GM19372 (cell line): Measurements from ENCODE around the gene SSH2.
A peak's percentile ranks its signal among the peaks of the same experiment; 100 is the strongest.

Experiments
- ATAC-seq: cut with Tn5 transposase; IDR thresholded peaks from one replicate; pipeline ENCODE4 v1.9.1; 2021; ENCODE audit warnings: mild to moderate bottlenecking, low read depth, moderate library complexity; ENCODE audit not compliant: unreplicated experiment

Gene SSH2

DNA sequence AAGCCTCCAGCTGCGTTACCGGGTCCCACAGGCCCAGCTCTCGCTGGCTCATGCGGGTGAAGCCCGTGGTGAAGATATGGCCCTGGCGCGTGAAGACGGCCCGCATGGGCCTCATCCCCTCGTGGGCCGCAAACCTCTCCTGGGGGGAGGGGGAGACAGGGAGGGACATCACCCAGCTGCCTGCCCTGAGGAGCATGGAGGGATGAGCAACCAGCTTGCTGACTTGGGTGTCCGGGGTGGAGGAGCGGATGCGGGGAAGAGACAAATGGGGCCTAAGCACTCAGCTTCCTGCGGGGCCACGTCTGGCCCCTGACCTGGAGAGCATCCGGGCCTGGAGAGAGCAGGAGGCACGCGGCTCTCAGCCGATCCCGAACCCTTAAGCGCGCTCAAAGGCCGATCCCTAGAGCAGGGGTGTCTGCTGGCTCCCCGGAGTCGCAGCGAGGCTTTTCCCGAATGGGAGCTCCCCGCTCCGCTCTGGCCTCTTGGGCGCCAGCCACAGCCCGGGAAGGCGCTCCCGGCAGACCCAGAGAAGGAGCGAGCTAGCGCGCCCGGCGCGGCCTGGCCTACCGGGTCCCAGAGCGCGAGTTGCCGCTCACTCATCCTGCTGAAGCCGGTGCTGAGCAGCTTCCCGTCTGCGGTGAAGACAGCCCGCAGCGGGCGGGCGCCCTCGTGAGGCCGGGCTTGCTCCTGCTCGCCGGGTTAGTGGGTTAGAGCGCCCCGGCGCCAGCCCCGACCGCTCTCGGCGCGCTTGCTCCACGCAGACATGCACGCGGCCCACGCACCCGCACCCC, 312.4 kb downstream of the SSH2 start:
- no peak for ATAC-seq

DNA sequence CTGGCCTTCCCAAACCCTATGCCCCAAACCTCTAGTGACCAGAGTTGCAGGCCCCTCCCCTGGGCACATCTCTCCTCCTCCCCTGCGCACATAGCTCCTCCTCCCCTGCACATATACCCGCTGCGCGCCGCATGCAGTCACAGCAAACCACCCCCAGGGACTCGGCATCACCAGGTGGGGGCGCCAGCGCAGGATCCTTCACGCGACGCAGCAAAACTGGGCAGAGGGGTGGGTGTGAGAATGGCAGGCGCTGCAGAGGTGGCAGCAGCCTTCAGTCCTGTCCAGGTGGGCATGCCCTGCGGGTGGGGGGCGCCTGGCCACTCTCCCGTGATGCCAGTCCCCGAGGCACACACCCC, 312.9 kb downstream of the SSH2 start:
- no peak for ATAC-seq

DNA sequence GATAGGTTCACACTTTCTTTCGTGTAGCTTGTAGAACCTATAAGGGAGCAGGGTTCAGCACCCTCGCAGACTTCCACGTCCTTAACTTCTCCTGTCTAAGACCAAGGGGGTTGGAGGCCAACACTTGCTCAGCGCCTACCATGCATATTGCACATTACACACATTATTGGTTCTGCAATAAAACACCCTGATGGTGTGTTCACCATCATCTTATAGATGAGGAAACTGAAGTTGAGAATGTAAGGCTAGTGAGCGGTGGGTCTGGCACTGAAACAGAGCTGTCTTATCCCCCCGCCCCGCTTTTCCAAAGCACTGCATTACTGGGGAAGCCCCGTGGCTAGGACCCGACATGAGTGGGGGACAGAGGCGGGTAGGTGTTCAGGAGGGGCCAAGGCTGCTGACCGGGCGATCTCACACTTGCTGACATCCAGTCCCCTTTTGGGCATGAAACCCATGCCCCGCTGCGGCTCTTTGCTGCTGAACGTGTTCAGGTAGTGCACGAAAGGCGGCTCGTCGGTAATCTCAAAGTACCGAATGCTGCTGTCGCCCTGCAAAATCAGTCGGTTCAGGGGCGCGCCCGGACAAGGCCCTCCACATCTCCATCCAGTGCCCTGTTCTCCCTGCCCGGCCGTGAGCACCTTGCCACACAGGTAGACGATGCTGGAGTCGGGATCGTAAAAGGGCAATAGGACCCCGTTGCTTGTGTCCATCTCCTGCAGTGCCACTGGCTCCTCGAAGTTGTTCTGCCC, 313.6 kb downstream of the SSH2 start:
- ATAC-seq: no peak

DNA sequence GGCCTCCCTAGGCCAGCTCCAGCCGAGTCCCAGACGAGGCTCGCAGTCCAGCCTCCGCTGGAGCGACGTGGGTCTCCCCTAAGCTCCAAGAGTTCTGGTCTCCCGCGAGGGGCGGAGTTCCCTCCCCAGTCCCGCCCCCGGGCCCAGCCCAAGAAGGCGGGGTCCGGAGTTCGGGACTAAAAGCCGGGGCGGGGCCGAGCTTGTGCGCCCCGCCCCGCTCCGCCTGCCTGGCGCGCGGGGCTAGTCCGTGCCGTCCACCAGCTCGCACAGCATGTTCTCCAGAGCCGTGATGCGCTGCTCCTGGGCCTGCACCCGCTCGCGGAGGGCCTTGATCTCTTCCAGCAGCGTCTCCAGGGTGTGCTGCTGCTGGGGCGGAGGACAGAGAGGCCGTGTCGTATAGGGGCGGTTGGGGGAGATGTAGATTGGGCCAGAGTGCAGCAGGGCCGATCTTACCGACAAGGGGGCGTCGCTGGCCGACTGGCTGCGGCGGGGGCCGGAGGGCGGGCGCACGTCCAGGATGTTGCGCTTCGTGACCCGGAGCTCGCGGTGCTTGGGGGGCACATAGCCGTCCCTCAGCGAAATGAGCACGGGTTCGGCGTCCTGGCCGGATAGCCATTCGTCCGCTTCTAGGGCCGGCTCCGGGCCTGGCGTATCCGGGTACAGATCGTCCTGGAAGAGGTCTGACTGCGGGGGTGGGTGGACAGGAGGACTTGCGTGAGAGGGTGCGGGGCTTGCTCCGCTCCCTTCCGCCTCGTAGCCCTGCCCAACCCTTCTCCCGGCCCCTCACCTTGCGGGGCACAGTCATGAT, 314.3 kb downstream of the SSH2 start:
- ATAC-seq: peak; percentile 54

DNA sequence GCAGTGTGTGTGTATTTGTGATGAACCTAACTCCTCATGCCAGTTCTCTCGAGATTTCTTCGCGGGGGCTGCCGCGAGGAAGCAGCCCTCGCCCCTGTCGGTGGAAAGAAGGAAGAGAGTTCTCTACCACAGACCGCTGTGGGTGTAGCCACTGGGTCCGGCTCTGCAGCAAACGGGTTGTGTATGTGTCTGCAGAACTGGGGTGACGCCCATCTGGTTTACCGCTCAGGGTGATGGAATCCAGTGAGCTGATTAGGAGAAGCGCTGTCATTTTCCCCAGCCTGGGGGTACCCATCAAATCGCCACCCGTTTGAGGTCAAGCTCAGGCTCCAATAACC, 315.0 kb downstream of the SSH2 start:
- ATAC-seq: no peak

DNA sequence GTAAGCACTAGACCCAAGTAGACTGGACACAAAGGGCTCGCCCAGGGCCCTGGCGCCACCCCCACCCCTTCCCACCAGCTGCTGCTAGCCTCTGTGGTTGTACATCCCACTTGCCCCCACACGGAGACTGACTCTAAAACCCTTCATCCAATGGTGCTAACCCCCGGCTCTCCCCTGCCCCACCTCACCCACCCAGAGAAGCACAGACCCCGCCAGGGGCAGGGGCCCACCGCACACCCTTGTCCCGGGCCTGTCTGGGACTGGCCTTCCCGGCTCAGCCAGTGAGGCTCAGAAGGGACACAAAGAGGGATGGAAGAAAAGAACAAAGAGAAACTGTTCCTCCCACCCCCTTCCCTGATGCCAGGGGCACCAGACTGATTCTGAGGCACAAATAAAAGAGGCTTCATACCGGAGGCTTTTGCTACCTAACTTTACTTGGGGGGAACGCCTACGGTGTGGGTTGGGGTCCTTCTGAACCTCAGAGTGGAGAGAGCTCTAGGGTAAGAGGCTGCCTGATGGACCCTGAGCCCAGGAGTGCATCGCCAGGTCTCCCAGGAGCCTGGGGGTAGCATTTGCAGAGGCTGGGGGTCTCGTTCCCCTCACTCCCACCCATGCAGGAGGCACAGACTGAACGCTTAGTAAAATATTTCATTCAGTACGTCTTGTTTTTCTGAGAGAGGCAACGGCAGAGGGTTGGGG, 315.5 kb downstream of the SSH2 start:
- no peak for ATAC-seq

DNA sequence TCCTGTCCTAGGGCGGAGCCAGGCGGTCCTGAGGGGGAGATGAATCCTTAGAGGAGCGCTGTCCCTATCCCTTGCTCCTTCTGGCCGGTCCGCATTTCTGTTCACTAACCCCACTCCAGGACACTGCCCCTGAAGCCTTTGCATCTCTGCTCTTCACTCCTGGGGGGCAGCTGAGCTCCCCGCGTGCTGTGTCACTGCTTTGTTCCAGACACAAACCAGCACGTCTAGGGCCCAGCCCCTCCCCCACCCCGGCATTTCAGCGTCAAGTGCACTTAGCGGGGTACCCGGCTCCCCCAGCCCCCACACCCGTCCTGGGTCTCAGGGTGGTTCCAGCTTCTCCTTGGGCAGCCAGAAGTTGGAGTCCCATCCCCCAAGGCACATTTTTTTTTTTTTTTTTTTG, 316.2 kb downstream of the SSH2 start:
- no peak for ATAC-seq

DNA sequence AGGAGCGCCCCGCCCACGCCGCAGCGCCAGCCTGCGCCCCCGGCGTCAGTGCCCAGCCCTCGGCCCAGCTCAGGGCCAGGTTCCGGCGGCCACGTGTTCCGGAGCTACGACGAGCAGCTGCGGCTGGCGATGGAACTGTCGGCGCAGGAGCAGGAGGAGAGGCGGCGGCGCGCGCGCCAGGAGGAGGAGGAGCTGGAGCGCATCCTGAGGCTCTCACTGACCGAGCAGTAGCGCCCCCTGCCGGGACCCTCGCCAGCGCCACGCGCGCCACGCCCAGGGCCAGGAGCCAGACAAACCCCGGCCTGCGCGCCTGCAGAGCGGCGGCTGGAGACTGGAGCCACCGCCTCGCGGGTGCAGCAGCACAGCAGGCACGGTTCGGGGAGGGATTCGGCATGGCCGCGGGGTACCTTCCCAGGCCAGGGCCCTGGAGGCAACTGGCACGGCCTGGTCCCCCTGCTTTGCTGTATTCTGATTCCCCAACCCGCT, 316.6 kb downstream of the SSH2 start:
- ATAC-seq: peak; percentile 50

DNA sequence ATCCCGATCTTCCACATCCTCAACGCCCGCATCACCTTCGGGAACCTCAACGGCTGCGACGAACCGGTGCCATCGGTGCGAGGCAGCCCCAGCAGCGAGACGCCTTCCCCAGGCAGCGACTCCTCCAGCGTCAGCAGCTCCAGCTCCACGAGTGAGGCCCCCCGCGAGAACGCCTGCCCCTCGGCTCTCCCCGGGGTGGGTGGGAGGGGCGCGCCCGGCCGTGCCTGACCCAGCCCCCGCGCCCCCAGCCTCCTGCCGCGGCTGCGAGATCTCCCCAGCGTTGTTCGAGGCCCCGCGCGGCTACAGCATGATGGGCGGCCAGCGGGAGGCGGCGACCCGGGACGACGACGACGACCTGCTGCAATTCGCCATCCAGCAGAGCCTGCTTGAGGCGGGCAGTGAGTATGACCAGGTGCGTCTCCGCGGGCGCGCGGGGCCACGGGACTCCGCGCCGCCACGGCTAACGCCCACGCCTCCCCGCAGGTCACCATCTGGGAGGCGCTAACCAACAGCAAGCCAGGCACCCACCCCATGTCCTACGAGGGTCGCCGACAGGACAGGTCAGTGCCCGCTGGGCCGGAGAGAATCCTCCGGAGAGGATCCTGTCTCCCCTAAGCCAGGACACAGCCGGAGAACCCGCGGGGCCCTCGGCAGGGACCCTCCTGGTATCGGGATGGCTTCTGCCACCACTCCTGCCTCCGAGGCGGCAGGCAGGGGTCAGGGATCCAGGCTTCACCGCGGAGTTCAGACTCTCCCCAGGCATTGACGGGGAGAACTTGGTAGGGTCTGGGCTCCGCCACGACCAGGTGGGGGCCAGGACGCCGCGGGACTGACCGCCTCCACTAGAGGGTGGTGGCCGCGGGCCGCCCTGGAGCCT, 317.4 kb downstream of the SSH2 start:
- no peak for ATAC-seq

DNA sequence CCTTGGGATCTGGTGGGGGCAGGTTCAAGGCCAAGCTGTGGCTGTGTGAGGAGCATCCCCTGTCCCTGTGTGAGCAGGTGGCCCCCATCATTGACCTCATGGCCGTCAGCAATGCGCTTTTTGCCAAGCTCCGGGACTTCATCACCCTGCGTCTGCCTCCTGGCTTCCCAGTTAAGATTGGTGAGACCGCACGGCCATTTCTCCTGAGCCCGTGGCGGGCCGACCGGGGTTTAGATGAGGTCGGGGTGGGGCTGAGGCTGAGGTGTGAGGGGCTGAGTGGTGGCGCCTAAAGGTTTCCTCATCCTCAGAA, 318.0 kb downstream of the SSH2 start:
- ATAC-seq: no peak

DNA sequence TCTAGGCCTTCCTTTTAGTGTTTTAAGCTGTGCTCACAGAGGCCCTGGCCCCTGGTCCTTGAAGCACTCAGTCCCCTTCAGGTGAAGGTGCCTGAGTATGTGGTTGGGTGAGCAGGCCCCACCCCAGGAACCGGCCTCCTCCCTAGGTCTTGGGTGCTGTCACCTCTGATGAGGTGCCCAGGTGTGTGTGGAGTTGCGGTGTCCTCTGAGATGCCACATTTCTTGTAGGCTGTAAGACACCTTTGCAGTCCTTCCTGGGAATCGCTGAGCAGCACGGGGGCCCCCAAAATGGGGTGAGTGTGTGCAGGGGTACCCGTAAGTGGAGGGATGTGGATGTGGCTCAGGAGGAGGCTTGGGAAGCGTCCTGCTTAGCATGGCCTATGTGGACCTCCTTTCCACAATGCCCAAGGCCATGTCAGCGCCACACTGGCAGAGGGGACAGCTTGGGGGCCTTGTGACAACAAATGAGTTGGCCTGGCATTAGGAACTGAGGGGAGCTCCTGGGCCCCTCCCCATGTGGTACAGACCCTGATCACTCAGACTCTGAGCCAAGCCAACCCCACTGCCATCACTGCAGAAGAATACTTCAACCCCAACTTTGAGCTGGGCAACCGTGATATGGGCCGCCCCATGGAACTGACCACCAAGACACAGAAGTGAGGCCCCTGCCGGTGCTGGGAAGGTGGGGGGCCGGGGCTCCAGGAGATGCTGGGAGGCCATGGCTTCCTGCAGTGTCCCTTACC, 318.5 kb downstream of the SSH2 start:
- no peak for ATAC-seq

DNA sequence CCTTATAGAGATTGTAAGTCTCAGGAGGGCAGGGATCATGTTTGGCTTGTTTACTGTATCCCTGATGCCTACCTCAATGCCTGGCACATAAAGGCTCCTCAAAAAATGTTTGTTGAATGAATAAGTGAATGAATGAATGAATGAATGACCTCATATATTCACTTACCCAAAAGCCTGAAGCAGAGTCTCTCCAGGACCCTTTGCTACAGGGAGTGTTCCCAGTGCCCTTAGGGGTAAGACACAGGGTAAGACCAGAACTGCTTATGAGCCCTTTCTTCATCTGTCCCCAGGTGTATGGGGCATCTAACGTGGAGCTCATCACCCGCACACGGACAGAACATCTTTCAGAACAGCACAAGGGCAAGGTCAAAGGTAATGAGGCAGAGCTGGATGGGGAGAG, 319.6 kb downstream of the SSH2 start:
- ATAC-seq: no peak

DNA sequence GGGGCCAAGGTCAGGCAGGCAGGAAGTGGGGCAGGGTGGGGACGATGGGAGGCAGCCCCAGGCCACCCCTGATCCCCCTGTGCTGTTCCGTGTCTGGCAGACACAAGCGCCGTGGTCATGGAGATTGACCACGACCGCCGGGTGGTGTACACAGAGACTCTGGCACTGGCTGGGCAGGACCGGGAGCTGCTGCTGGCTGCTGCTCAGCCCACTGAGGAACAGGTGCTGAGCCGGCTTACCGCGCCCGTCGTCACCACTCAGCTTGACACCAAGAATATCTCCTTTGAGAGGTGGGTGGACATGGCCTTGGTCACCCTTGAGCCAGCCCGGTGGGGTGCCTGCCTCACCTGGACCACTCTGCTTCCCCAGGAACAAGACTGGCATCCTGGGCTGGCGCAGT, 321.0 kb downstream of the SSH2 start:
- no peak for ATAC-seq

DNA sequence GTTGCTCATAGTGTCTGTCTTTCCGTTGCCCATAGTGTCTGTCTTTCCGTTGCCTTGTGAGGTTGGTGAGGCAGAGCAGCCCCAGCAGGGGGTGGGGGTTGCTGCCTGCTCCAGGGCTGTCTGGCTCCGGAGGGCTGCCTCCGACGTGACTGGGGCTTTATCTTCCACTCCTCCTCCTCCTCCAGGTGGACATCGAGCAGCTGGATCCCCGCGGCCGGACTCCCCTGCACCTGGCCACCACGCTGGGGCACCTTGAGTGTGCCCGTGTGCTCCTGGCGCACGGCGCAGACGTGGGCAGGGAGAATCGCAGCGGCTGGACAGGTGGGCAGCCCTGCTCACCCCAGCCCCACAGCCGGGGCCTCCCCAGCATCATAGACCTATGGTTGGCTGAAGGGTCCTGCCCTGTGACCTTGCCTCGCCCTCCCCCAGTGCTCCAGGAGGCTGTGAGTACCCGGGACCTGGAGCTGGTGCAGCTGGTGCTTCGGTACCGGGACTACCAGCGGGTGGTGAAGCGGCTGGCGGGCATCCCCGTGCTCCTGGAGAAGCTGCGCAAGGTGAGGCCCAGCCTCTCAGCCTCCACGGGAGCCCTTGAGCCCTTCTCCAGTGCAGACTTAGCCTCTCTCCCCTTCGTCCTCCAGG, 322.4 kb downstream of the SSH2 start:
- ATAC-seq: no peak

DNA sequence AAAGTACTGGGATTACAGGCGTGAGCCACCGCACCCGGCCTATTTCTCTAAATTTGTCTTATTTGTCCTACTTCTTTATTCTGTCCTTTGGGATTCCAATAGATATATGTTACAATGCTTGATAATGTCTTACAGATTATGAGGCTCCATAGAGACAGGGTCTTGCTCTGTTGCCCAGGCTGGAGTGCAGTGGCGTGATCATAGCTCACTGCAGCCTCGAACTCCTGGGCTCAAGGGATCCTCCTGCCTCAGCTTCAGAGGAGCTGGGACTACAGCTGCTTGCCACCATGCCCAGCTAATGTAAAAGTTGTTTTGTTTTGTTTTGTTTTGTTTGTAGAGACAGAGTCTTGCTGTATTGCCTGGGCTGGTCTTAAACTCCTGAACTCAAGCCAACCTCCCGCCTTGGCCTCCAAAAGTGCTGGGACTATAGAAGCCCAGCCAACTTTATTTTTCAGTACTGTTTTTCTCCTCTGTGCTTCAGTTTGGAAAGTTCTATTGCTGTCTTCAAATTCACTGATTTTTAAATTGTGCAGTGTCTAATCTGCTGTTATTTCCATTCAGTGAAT, 326.8 kb downstream of the SSH2 start:
- ATAC-seq: no peak

DNA sequence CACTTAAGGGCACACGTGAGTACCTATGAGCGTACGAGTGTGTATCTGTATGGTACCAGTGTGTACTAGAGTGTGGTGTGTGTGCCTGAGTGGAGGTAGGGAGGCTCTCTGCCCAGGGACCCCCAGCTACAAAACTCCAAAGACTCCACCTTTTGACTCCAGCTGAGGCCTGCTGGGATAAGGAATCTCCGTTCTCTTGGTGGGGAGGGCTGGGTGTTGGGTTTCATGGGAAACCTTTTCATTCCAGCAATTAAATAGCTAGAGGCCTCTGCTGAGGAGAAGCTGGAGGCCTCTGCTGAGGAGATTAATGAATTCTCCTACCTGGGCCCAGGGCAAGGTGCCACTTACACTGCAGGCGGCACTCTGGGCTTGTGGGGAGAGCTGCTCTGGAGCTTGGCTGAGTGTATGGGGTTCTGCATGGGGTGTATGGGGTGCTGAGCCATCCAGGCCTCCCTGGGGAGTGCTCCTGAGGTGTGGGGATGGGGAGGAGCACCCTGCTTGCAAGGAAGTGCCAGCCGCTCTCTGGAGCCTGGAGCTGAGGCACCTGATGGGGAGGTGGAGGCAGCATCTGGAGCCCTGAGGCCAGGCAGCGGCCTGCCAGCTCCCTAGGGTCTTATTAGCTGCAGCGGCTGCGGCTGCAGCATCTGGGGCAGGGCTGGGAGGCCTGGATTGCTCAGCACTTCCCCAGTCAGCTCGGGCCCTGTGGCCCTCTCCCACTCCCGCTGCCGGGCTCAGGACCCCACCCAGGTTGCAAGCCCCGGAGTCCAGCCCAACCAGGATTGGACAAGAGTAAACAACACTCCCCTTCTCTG, 332.5 kb downstream of the SSH2 start:
- ATAC-seq: no peak

DNA sequence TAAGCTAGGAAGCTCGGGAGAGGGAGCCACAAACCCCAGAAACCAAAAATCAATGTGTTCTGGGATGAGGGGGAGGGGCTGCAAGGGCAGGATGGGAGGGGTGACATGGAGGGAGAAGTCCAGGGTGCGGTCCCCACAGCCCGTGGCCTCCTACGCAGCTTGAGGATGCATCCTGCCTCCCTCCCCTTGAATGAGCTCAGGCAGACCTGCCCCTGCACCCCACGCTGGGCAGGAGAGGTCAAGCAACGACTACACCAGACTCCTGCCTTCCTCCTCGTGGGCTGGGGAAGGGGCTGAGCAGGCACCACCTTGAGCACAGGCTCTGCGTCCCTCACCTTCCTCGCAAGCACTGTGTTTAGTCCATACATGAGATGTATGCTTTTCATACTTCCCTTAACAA, 333.2 kb downstream of the SSH2 start:
- ATAC-seq: no peak
